Panc1 (cell line): Measurements from ENCODE around the gene CD4. TPM values are rescaled to one million over a fixed set of nuclear protein-coding genes. Genes with fewer than 3 reads are reported as not detected.

ENCODE experiments used
- ATAC-seq: fragments of 200-7000 bp; cut with Tn5 transposase; 2 replicates; pipeline ENCODE4 v1.9.1; 2020; ENCODE audit warnings: mild to moderate bottlenecking, moderate library complexity
- BruUV-seq: library from RNA; stranded (reverse); fragments of 400-500 nt; replicated peaks from 2 replicates; lab custom pipeline; 2021; lab: Mats Ljungman, UMichigan
- CTCF ChIA-PET: fragments of 300-600 bp; sonication (Branson Sonifier 250); formaldehyde crosslinking; loops from one replicate; lab custom pipeline; 2022; ENCODE audit warnings: antibody characterized with exemption; lab: Charles Lee
- POLR2A ChIA-PET: fragments of 300-600 bp; sonication (Branson Sonifier 250); formaldehyde crosslinking; loops from one replicate; lab custom pipeline; 2022; ENCODE audit warnings: antibody characterized with exemption; lab: Charles Lee
- DNase-seq: peaks from one replicate; pipeline ENCODE4 v3.0.0-alpha.2; 2010; ENCODE audit warnings: low read depth, low spot score
- H3K27ac ChIP-seq: 2 replicates; pipeline ENCODE4 v1.5.1; 2011; ENCODE audit warnings: mild to moderate bottlenecking, low read length, inconsistent platforms
- H3K27me3 ChIP-seq: fragments of 200-500 bp; sonication (Bioruptor generic); 2 replicates; pipeline ENCODE4 v1.6.0; 2014; ENCODE audit warnings: low read length, inconsistent platforms; ENCODE audit not compliant: control insufficient read depth, insufficient read depth
- H3K36me3 ChIP-seq: fragments of 200-500 bp; sonication (Bioruptor generic); 2 replicates; pipeline ENCODE4 v1.5.1; 2014; ENCODE audit warnings: inconsistent platforms, mild to moderate bottlenecking, low read length, moderate library complexity; ENCODE audit not compliant: control insufficient read depth, insufficient read depth
- H3K4me1 ChIP-seq: 2 replicates; pipeline ENCODE4 v1.5.1; 2011; ENCODE audit warnings: inconsistent platforms, mild to moderate bottlenecking, low read length, moderate library complexity; ENCODE audit not compliant: control insufficient read depth, insufficient read depth
- H3K4me3 ChIP-seq, 2 experiments: 2 replicates each; pipeline ENCODE4 v1.5.1; 2011 to 2012; ENCODE audit warnings: low read depth in 2 of 2, low read length in 2 of 2, mild to moderate bottlenecking in 2 of 2, inconsistent platforms in 1 of 2, moderate library complexity in 1 of 2
- H3K9me3 ChIP-seq: fragments of 200-500 bp; sonication (Bioruptor generic); 2 replicates; pipeline ENCODE4 v1.5.1; 2014; ENCODE audit warnings: low read depth, mild to moderate bottlenecking, inconsistent platforms, low read length, moderate library complexity; ENCODE audit not compliant: control insufficient read depth, insufficient read depth
- CTCF ChIP-seq: fragments of 450-650 bp; IDR thresholded peaks from 2 replicates; pipeline ENCODE4 v1.5.1; 2017; ENCODE audit warnings: mild to moderate bottlenecking
- POLR2AphosphoS5 ChIP-seq: IDR thresholded peaks from 2 replicates; pipeline ENCODE4 v1.6.1; 2012; ENCODE audit warnings: mild to moderate bottlenecking, low read depth, low read length, moderate library complexity
- SIN3A ChIP-seq: IDR thresholded peaks from 2 replicates; pipeline ENCODE4 v1.6.1; 2012; ENCODE audit warnings: low read depth, mild to moderate bottlenecking, low read length, moderate library complexity, borderline replicate concordance; ENCODE audit not compliant: insufficient read depth
- TCF7L2 ChIP-seq: IDR thresholded peaks from 2 replicates; pipeline ENCODE4 v1.6.1; 2011; ENCODE audit warnings: mild to moderate bottlenecking, low read depth, low read length, inconsistent platforms
- in situ Hi-C: cut with HindIII; loops from 2 replicates; pipeline ENCODE4 v1.10.0; 2016; ENCODE audit warnings: low sequenced_read_pairs, low pct_unique_long_range_greater_than_20kb
- intact Hi-C: fragments of 100-400 bp; cut with micrococcal nuclease; formaldehyde crosslinking; loops from one replicate; pipeline ENCODE4 v1.10.0; 2022; ENCODE audit not compliant: unreplicated experiment
- total RNA-seq: library from RNA; stranded (reverse); gene quantifications from one replicate; pipeline ENCODE4 v1.2.1, GENCODE V29; 2021; ENCODE audit not compliant: unreplicated experiment
- TF ChIP-seq, protein P1 (sequence below), 2 experiments: IDR thresholded peaks; 2 replicates each; pipeline ENCODE4 v1.6.1; 2011 to 2012; ENCODE audit warnings: low read depth in 2 of 2, control low read depth in 1 of 2, low read length in 1 of 2, mild to moderate bottlenecking in 1 of 2, moderate library complexity in 1 of 2; ENCODE audit not compliant: insufficient read depth in 1 of 2

CD4 gene
- total RNA-seq, 1 experiment from 2014 or later = 0.23 TPM

DNA sequence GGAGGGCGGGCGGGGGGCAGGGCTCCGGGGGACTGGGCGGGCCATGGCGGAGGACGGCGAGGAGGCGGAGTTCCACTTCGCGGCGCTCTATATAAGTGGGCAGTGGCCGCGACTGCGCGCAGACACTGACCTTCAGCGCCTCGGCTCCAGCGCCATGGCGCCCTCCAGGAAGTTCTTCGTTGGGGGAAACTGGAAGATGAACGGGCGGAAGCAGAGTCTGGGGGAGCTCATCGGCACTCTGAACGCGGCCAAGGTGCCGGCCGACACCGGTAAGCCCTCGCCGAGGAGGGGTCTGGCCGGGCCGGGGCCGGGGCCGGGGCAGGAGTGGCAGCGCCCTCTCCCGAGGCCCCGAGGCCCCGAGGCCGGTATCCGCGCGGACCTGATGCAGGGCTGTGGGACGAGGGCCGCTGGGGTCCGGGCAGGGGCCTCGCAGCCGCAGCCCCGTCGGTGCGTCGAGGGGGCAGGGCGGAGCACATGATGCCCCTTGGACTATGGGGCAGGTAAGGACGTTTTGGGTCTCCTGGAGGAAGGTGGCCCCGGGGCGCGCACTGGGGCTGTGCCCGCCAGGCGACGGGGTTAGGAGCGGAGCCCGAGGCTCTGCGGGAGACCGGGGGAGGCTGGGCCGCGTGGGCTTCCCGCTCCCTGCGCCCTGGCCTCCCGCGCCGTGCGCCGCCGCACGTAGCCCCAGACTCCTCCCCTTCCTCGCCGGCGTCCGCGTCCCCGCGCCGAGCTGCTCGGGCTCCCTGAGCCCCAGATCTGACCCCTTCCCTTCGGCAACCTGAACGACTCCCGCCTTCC is 78.3 kb downstream of the CD4 start, which contains the start of gene TPI1:
Gene TPI1, plus strand, starts transcription at position 119 of the 798 bp plus-strand sequence. Its CDS starts 36 bp downstream, at position 155.
- Histone ChIP-seq H3K27ac (peak within 1 kb of the TSS; percentile 82), H3K4me3 (peak within 1 kb of the TSS; percentile 61 to 92), H3K27me3 (no peaks in the 10 kb centered on the region), H3K9me3 (no peaks in the 10 kb centered on the region), H3K4me1 (peaks cover 28% of the 10 kb centered on the region), H3K36me3 (peaks cover 6% of the 10 kb centered on the region; the same call in 1 of the 2 replicates)
- no TSS peak for BruUV-seq
- no peak for TF ChIP-seq TCF7L2
- TF ChIP-seq, protein P1, sequence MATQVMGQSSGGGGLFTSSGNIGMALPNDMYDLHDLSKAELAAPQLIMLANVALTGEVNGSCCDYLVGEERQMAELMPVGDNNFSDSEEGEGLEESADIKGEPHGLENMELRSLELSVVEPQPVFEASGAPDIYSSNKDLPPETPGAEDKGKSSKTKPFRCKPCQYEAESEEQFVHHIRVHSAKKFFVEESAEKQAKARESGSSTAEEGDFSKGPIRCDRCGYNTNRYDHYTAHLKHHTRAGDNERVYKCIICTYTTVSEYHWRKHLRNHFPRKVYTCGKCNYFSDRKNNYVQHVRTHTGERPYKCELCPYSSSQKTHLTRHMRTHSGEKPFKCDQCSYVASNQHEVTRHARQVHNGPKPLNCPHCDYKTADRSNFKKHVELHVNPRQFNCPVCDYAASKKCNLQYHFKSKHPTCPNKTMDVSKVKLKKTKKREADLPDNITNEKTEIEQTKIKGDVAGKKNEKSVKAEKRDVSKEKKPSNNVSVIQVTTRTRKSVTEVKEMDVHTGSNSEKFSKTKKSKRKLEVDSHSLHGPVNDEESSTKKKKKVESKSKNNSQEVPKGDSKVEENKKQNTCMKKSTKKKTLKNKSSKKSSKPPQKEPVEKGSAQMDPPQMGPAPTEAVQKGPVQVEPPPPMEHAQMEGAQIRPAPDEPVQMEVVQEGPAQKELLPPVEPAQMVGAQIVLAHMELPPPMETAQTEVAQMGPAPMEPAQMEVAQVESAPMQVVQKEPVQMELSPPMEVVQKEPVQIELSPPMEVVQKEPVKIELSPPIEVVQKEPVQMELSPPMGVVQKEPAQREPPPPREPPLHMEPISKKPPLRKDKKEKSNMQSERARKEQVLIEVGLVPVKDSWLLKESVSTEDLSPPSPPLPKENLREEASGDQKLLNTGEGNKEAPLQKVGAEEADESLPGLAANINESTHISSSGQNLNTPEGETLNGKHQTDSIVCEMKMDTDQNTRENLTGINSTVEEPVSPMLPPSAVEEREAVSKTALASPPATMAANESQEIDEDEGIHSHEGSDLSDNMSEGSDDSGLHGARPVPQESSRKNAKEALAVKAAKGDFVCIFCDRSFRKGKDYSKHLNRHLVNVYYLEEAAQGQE (IDR thresholded peaks at IDR 0.05; ENCODE audit: insufficient read depth in 1 of 2, low read depth in 2 of 2, low read length in 1 of 2) = no peak
- TF ChIP-seq SIN3A = peak; percentile 71; the same call in 1 of the 2 replicates
- no peak for TF ChIP-seq CTCF
- TF ChIP-seq POLR2AphosphoS5 = peak; percentile 97
- in situ Hi-C loops (no loop called here), intact Hi-C loops (no loop called here)
- POLR2A ChIA-PET = interaction anchor here (0.6 to 0.9 kb wide), 7 partner anchors 15 to 179 kb away, joined by 3 to 17 read pairs (median 8); partner anchors contain the start of genes PTMS, USP5 and ZNF384
- CTCF ChIA-PET = no interaction called here
- peak; percentile 78 for ATAC-seq
- no peak for DNase-seq

DNA sequence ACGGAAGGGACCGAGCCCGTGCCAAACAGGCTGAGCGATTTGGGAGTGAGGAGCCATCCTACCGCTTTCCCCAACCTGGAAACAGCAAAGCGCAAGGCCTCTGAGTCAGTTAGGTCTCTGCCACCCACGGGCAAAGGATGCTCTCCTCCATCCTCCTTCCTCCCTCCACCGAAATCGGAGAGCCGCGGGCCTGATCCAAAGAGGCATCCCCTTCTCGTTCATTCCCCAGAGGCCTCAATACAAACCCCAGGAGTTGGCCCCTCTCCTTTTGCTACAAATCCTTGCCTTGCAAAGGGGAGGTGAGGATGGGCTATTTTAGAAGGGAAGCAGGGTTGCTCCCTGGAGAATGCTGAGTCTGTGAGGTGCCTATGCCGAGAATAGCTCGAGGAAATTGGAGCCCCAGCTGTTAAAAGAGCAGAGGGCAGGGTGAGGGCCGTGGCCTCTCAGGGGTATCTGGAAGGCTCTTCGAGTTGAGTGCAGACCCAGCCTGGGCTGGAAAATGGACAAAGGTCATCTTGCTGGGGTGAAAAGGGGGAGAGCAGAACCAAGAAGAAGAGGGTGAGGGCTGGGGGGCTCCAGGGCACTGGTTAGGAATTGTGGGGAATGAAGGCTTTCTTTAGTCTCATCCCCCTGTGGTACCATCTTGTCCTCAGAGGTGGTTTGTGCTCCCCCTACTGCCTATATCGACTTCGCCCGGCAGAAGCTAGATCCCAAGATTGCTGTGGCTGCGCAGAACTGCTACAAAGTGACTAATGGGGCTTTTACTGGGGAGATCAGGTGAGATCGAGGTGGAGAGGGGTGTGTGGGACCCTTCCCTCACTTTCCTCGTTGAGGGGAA is 79.1 kb downstream of the CD4 start:
- Histone ChIP-seq H3K4me1 (peaks cover 28% of the 10 kb centered on the region), H3K36me3 (peaks cover 6% of the 10 kb centered on the region; the same call in 1 of the 2 replicates), H3K27me3 (no peaks in the 10 kb centered on the region), H3K27ac (peak overlapping the region; percentile 72), H3K9me3 (no peaks in the 10 kb centered on the region), H3K4me3 (peak overlapping the region; percentile 61 to 92)
- TF ChIP-seq SIN3A (no peak), CTCF (no peak), POLR2AphosphoS5 (no peak), TCF7L2 (no peak)
- TF ChIP-seq, protein P1 (IDR thresholded peaks at IDR 0.05; ENCODE audit: insufficient read depth in 1 of 2, low read depth in 2 of 2, low read length in 1 of 2) = no peak
- DNase-seq (no peak), ATAC-seq (no peak)
- ChIA-PET CTCF (interaction anchor here (1.3 kb wide), 1 partner anchor 23 kb away, joined by 4 read pairs; no protein-coding TSS in a partner anchor), POLR2A (interaction anchor here (0.6 kb wide), 1 partner anchor 444 kb away, joined by 5 read pairs; no protein-coding TSS in a partner anchor)
- intact Hi-C loops = no loop called here
- in situ Hi-C loops = no loop called here
- BruUV-seq = no TSS peak
